GM10248 (cell line): ENCODE measurements around the gene PANX1.

Experiments
- CTCF ChIA-PET: fragments of 300-600 bp; sonication (Branson Sonifier 250); formaldehyde crosslinking; extraction: SDS; loops from one replicate; lab custom pipeline; 2021; ENCODE audit warnings: antibody characterized with exemption; lab: Yijun Ruan, JAX
- POLR2A ChIA-PET: fragments of 350-650 bp; sonication (Branson Sonifier 250); formaldehyde crosslinking; extraction: SDS; loops from one replicate; lab custom pipeline; 2020; ENCODE audit warnings: antibody characterized with exemption; lab: Yijun Ruan, JAX
- DNase-seq: peaks from one replicate; pipeline ENCODE4 v3.0.0; 2012; ENCODE audit errors: extremely low spot score
- TF ChIP-seq, protein P1 (sequence below): IDR thresholded peaks from 2 replicates; pipeline ENCODE4 v1.5.1; 2012; ENCODE audit warnings: mild to moderate bottlenecking, low read depth; ENCODE audit errors: extremely low read depth, missing control alignments, control extremely low read depth

PANX1 gene

GRCh38 chr11:94141511-94142307 is 13.1 kb downstream of the PANX1 start:
- ChIA-PET CTCF (interaction anchor here (1.0 to 1.5 kb wide), 3 partner anchors 9 to 13 kb away, joined by 3 to 5 read pairs (median 5); no protein-coding TSS in a partner anchor), POLR2A (no interaction called here)
- no peak for DNase-seq
- TF ChIP-seq, protein P1, sequence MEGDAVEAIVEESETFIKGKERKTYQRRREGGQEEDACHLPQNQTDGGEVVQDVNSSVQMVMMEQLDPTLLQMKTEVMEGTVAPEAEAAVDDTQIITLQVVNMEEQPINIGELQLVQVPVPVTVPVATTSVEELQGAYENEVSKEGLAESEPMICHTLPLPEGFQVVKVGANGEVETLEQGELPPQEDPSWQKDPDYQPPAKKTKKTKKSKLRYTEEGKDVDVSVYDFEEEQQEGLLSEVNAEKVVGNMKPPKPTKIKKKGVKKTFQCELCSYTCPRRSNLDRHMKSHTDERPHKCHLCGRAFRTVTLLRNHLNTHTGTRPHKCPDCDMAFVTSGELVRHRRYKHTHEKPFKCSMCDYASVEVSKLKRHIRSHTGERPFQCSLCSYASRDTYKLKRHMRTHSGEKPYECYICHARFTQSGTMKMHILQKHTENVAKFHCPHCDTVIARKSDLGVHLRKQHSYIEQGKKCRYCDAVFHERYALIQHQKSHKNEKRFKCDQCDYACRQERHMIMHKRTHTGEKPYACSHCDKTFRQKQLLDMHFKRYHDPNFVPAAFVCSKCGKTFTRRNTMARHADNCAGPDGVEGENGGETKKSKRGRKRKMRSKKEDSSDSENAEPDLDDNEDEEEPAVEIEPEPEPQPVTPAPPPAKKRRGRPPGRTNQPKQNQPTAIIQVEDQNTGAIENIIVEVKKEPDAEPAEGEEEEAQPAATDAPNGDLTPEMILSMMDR: no peak

GRCh38 chr11:94142308-94143281 is 14.0 kb downstream of the PANX1 start:
- CTCF ChIA-PET: interaction anchor here (1.0 to 1.5 kb wide), 3 partner anchors 8 to 12 kb away, joined by 3 to 5 read pairs (median 5); no protein-coding TSS in a partner anchor
- TF ChIP-seq, protein P1: no peak
- POLR2A ChIA-PET: no interaction called here
- DNase-seq: no peak

- no peak for DNase-seq
- ChIA-PET CTCF (interaction anchor here (0.5 to 1.3 kb wide), 4 partner anchors 9 to 986 kb away, joined by 3 to 4 read pairs (median 3); partner anchors contain the start of gene PANX1), POLR2A (no interaction called here)
- TF ChIP-seq, protein P1: no peak
Measured at GRCh38 chr11:94144216-94144615, 15.6 kb downstream of the PANX1 start.

DNA sequence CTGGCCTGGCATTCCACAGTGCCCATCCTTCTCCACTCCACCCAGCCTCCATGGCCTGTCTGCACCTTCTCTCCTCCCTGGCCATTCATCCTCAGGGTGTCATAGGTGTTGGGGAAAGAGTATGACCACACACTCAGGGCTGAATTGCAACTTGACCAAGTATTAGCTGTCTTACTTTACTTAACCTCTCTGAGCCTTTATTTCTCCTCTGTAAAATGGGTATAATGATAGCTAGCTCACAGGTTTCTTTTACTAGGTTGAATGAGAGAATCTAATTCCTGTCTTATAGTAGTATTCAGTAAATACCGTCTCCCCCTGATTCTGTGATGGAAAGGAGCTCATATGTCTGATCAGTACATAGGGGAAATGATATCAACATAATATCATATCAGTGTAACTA is 16.0 kb downstream of the PANX1 start:
- CTCF ChIA-PET: interaction anchor here (1.1 to 1.3 kb wide), 3 partner anchors 9 to 16 kb away, joined by 3 to 4 read pairs (median 3); partner anchors contain the start of gene PANX1
- TF ChIP-seq, protein P1: no peak
- POLR2A ChIA-PET: no interaction called here
- no peak for DNase-seq

GRCh38 chr11:94145431-94145830 is 16.8 kb downstream of the PANX1 start:
- CTCF ChIA-PET: interaction anchor here (0.8 to 1.1 kb wide), 2 partner anchors 12 to 26 kb away, joined by 3 read pairs; no protein-coding TSS in a partner anchor
- DNase-seq: no peak
- TF ChIP-seq, protein P1: no peak
- POLR2A ChIA-PET: no interaction called here

- POLR2A ChIA-PET: no interaction called here
- CTCF ChIA-PET: interaction anchor here (0.8 kb wide), 1 partner anchor 25 kb away, joined by 3 read pairs; no protein-coding TSS in a partner anchor
- no peak for DNase-seq
- TF ChIP-seq, protein P1: no peak
Measured at GRCh38 chr11:94145916-94146315, 17.3 kb downstream of the PANX1 start.
